Trophoblast cell (in vitro differentiated cells and primary cell): ENCODE data around the gene SLC27A2.

ENCODE experiments used
- DNase-seq, 2 donors: peaks; one replicate each; pipeline ENCODE4 v3.0.0-alpha.2; 2016
- H2AFZ ChIP-seq: 2 replicates; pipeline ENCODE4 v1.6.1; 2013; ENCODE audit warnings: low read length, moderate library complexity, mild to moderate bottlenecking; ENCODE audit not compliant: insufficient read depth, poor library complexity
- H2AK5ac ChIP-seq: 2 replicates; pipeline ENCODE4 v1.6.1; 2013; ENCODE audit warnings: mild to moderate bottlenecking, low read length
- H2BK120ac ChIP-seq: 2 replicates; pipeline ENCODE4 v1.6.1; 2013; ENCODE audit warnings: low read length, mild to moderate bottlenecking, moderate library complexity; ENCODE audit not compliant: insufficient read depth, poor library complexity
- H2BK12ac ChIP-seq: 2 replicates; pipeline ENCODE4 v1.6.1; 2013; ENCODE audit warnings: mild to moderate bottlenecking, low read length, moderate library complexity
- H2BK5ac ChIP-seq: 2 replicates; pipeline ENCODE4 v1.6.1; 2013; ENCODE audit warnings: low read length, low read depth, moderate library complexity, mild to moderate bottlenecking; ENCODE audit not compliant: poor library complexity
- H3K14ac ChIP-seq: 2 replicates; pipeline ENCODE4 v1.6.1; 2013; ENCODE audit warnings: mild to moderate bottlenecking, low read length
- H3K18ac ChIP-seq: 2 replicates; pipeline ENCODE4 v1.6.1; 2013; ENCODE audit warnings: mild to moderate bottlenecking, low read length
- H3K23ac ChIP-seq: 2 replicates; pipeline ENCODE4 v1.6.1; 2013; ENCODE audit warnings: low read length
- H3K27ac ChIP-seq: 2 replicates; pipeline ENCODE4 v1.5.1; 2013; ENCODE audit warnings: low read depth, mild to moderate bottlenecking, inconsistent platforms, low read length, moderate library complexity
- H3K27me3 ChIP-seq: 2 replicates; pipeline ENCODE4 v1.6.1; 2013; ENCODE audit warnings: inconsistent platforms, mild to moderate bottlenecking, low read length, moderate library complexity; ENCODE audit not compliant: insufficient read depth
- H3K36me3 ChIP-seq, 2 experiments: 1 replicate in 1 of 2; 2 replicates in 1 of 2; pipeline ENCODE4 v1.6.1; 2013; ENCODE audit warnings: low read length in 2 of 2, mild to moderate bottlenecking in 2 of 2, moderate library complexity in 1 of 2; ENCODE audit not compliant: insufficient read depth in 2 of 2, control insufficient read depth in 1 of 2
- H3K4ac ChIP-seq: 2 replicates; pipeline ENCODE4 v1.6.1; 2013; ENCODE audit warnings: low read depth, mild to moderate bottlenecking, low read length, moderate library complexity
- H3K4me1 ChIP-seq, 2 experiments: 1 replicate in 1 of 2; 2 replicates in 1 of 2; pipeline ENCODE4 v1.6.1; 2013; ENCODE audit warnings: low read length in 2 of 2, mild to moderate bottlenecking in 2 of 2, moderate library complexity in 1 of 2; ENCODE audit not compliant: insufficient read depth in 2 of 2, control insufficient read depth in 1 of 2
- H3K4me2 ChIP-seq: 2 replicates; pipeline ENCODE4 v1.6.1; 2013; ENCODE audit warnings: inconsistent platforms, mild to moderate bottlenecking, low read length, moderate library complexity
- H3K4me3 ChIP-seq: 2 replicates; pipeline ENCODE4 v1.5.1; 2013; ENCODE audit warnings: mild to moderate bottlenecking, low read depth, low read length, inconsistent platforms
- H3K79me1 ChIP-seq: one replicate; pipeline ENCODE4 v1.6.1; 2013; ENCODE audit warnings: low read length
- H3K79me2 ChIP-seq: 2 replicates; pipeline ENCODE4 v1.6.1; 2013; ENCODE audit warnings: low read length, mild to moderate bottlenecking; ENCODE audit not compliant: control insufficient read depth, insufficient read depth, poor library complexity
- H3K9ac ChIP-seq: 2 replicates; pipeline ENCODE4 v1.6.1; 2013; ENCODE audit warnings: mild to moderate bottlenecking, low read length
- H3K9me3 ChIP-seq: 2 replicates; pipeline ENCODE4 v1.6.1; 2013; ENCODE audit warnings: low read depth, mild to moderate bottlenecking, control low read depth, inconsistent platforms, low read length; ENCODE audit not compliant: insufficient read depth
- H4K12ac ChIP-seq: 2 replicates; pipeline ENCODE4 v1.6.1; 2013; ENCODE audit warnings: low read depth, mild to moderate bottlenecking, low read length, moderate library complexity
- H4K8ac ChIP-seq: 2 replicates; pipeline ENCODE4 v1.6.1; 2013; ENCODE audit warnings: low read depth, mild to moderate bottlenecking, low read length, moderate library complexity
- H4K91ac ChIP-seq: one replicate; pipeline ENCODE4 v1.6.1; 2013; ENCODE audit warnings: low read depth, mild to moderate bottlenecking, low read length, moderate library complexity
- WGBS: extraction: QIAGEN DNeasy Blood & Tissue Kit; methylation state at CpG from one replicate; pipeline ENCODE4 v1.1.7; 2013; ENCODE audit warnings: missing lambda C conversion rate; ENCODE audit not compliant: insufficient read length, insufficient coverage; ENCODE audit errors: extremely low coverage; 5-methylcytosine and 5-hydroxymethylcytosine counted together

The SLC27A2 gene

DNA sequence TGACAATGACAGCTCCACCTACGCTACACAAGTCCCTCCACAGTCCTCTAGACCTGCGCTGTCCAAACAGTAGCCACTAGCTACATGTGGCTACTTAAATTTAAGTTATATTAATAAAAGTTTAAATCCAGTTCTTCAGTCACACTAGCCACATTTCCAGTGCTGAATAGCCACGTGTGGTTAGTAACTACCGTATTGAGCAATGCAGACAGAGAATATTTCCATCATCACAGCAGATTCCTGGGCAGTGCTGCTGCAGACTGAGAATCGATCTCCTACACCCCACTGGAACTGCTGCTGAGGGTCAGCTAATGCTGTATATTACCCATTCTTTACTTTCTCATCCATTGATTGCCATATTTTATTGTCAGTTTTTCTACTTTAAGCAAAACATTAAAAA, 42.6 kb downstream of the SLC27A2 start:
- no peak overlapping the region for H3K9ac ChIP-seq
- no peaks in the 10 kb centered on the region for H3K36me3 ChIP-seq
- H3K79me1 ChIP-seq: no peaks in the 10 kb centered on the region
- H2BK5ac ChIP-seq: no peak overlapping the region
- no peak overlapping the region for H4K8ac ChIP-seq
- H3K27me3 ChIP-seq: no peaks in the 10 kb centered on the region
- H2AK5ac ChIP-seq: no peak overlapping the region
- no peak overlapping the region for H3K18ac ChIP-seq
- DNase-seq: no peak
- no CpG with 5 or more reads among the region's 5 CpGs for WGBS
- no peak overlapping the region for H3K23ac ChIP-seq
- no peak overlapping the region for H3K4ac ChIP-seq
- H3K27ac ChIP-seq: no peak overlapping the region
- peaks cover 0 to 2% of the 10 kb centered on the region in 2 experiments for H3K4me1 ChIP-seq
- no peak overlapping the region for H4K91ac ChIP-seq
- no peak overlapping the region for H3K4me2 ChIP-seq
- no peak overlapping the region for H4K12ac ChIP-seq
- H3K79me2 ChIP-seq: peaks cover 2% of the 10 kb centered on the region
- H3K14ac ChIP-seq: no peak overlapping the region
- no peaks in the 10 kb centered on the region for H3K9me3 ChIP-seq
- no peak overlapping the region for H3K4me3 ChIP-seq
- H2BK12ac ChIP-seq: no peak overlapping the region
- no peak overlapping the region for H2AFZ ChIP-seq
- H2BK120ac ChIP-seq: no peak overlapping the region

DNA sequence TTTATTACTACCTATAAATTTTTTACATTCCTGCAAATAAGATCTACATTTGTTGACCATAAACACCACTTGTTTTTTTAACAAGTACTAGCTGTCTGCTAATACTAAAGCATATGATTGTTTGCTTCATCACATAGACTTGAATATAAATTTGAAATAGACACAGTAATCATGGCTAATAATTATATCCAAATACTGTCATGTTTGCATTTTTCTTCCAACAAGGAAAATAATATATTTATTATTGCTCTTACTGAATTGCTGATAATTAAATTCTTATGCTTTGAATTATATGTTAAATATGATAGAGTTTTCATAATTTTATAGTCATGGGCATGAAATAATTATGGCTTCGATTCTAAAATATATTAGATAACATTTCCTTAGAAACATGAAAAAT, 43.1 kb downstream of the SLC27A2 start:
- no peaks in the 10 kb centered on the region for H3K36me3 ChIP-seq

DNA sequence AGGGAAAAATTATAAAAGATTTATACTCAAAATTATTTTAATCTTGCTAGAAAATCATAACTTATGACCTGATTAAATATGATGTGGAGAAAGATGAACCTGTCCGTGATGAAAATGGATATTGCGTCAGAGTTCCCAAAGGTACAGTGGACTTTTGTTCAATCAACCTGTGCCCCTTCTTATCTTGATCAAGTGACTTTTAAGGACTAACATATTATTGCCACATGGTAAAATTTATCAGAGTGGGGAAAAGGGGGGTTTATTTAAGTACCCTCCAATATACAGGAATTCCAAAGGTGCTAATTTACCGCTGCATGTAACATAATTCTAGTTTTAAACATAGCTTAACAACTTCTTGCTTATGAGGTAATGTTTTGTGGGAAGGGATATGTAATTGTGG, 43.9 kb downstream of the SLC27A2 start:
- Histone ChIP-seq H3K36me3 (no peaks in the 10 kb centered on the region), H4K91ac (no peak overlapping the region), H3K79me1 (no peaks in the 10 kb centered on the region), H3K27ac (no peak overlapping the region), H3K4me1 (no peaks in the 10 kb centered on the region), H3K4ac (no peak overlapping the region), H2BK120ac (no peak overlapping the region), H3K79me2 (peaks cover 2% of the 10 kb centered on the region), H2AK5ac (no peak overlapping the region), H3K14ac (no peak overlapping the region), H2BK5ac (no peak overlapping the region), H2AFZ (no peak overlapping the region), H3K4me3 (no peak overlapping the region), H2BK12ac (no peak overlapping the region), H3K18ac (no peak overlapping the region), H3K27me3 (no peaks in the 10 kb centered on the region), H3K23ac (no peak overlapping the region), H4K8ac (no peak overlapping the region), H3K4me2 (no peak overlapping the region), H3K9ac (no peak overlapping the region), H3K9me3 (no peaks in the 10 kb centered on the region), H4K12ac (no peak overlapping the region)
- no peak for DNase-seq
- no CpG with 5 or more reads among the region's 3 CpGs for WGBS

More for the DNA sequence above, 43.1 kb downstream of the SLC27A2 start:
- Histone ChIP-seq H2BK5ac (no peak overlapping the region), H3K79me1 (no peaks in the 10 kb centered on the region), H3K79me2 (peaks cover 2% of the 10 kb centered on the region), H2AFZ (no peak overlapping the region), H3K27me3 (no peaks in the 10 kb centered on the region), H3K9ac (no peak overlapping the region), H2BK120ac (no peak overlapping the region), H2BK12ac (no peak overlapping the region), H4K91ac (no peak overlapping the region), H4K12ac (no peak overlapping the region), H3K9me3 (no peaks in the 10 kb centered on the region), H3K27ac (no peak overlapping the region), H3K23ac (no peak overlapping the region), H3K4me3 (no peak overlapping the region), H2AK5ac (no peak overlapping the region), H3K14ac (no peak overlapping the region), H3K4me1 (peaks cover 0 to under 1% of the 10 kb centered on the region in 2 experiments), H3K18ac (no peak overlapping the region), H3K4me2 (no peak overlapping the region), H3K4ac (no peak overlapping the region), H4K8ac (no peak overlapping the region)
- DNase-seq: no peak
- WGBS: no CpG with 5 or more reads among the region's 1 CpG

DNA sequence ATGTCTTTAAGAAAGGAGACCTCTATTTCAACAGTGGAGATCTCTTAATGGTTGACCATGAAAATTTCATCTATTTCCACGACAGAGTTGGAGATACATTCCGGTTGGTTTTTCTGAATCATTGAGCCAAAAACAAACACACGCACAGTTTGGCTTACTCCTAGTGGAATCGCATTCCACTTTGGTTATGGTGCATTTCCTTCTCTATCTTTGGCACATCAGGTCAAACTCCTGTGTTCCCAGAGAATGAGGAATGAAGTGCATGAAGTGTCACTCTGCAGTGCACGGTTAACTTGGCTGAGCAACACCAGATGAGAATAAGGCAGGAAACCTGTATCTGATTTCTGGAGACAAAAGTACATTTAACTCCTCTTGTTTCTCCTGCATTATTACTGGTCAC, 45.1 kb downstream of the SLC27A2 start:
- no peak overlapping the region for H2BK12ac ChIP-seq
- H4K91ac ChIP-seq: no peak overlapping the region
- WGBS: no CpG with 5 or more reads among the region's 5 CpGs
- no peak overlapping the region for H4K12ac ChIP-seq
- H3K4me2 ChIP-seq: no peak overlapping the region
- no peak overlapping the region for H3K14ac ChIP-seq
- H3K27ac ChIP-seq: no peak overlapping the region
- no peak overlapping the region for H2BK120ac ChIP-seq
- H2AK5ac ChIP-seq: no peak overlapping the region
- H3K18ac ChIP-seq: no peak overlapping the region
- no peaks in the 10 kb centered on the region for H3K79me2 ChIP-seq
- H4K8ac ChIP-seq: no peak overlapping the region
- H2BK5ac ChIP-seq: no peak overlapping the region
- no peak overlapping the region for H3K4me3 ChIP-seq
- H2AFZ ChIP-seq: no peak overlapping the region
- no peak for DNase-seq
- no peaks in the 10 kb centered on the region for H3K9me3 ChIP-seq
- H3K79me1 ChIP-seq: no peaks in the 10 kb centered on the region
- H3K9ac ChIP-seq: no peak overlapping the region
- no peaks in the 10 kb centered on the region for H3K36me3 ChIP-seq
- H3K4me1 ChIP-seq: no peaks in the 10 kb centered on the region
- H3K23ac ChIP-seq: no peak overlapping the region
- no peak overlapping the region for H3K4ac ChIP-seq
- H3K27me3 ChIP-seq: no peaks in the 10 kb centered on the region
